Stimulated activated naive CD8-positive, alpha-beta T cell treated with anti-CD3 and anti-CD28 coated beads, Interleukin-15, amount 100 ng/mL, for 72 hours (primary cell): Measurements from ENCODE around the gene GANAB.
"Not testable (repeated sequence)": the region's sequence is repeated elsewhere in the genome, so short reads cannot be mapped to it uniquely, and the experiment has no call there.

Experiments used
- ATAC-seq: fragments of 150-1000 bp; cut with Tn5 transposase; 2 replicates; pipeline ENCODE4 v1.10.0; 2021; ENCODE audit warnings: mild to moderate bottlenecking, moderate library complexity
- DNase-seq, 2 donors: peaks; one replicate each; pipeline ENCODE4 v3.0.0; 2021 to 2022
- H3K27ac Mint-ChIP-seq, 2 donors: one replicate each; pipeline ENCODE4 v1.8.0; 2022; ENCODE audit warnings: mild to moderate bottlenecking in 2 of 2, mixed read lengths in 2 of 2, moderate library complexity in 2 of 2
- H3K27me3 Mint-ChIP-seq: one replicate; pipeline ENCODE4 v1.8.0; 2022; ENCODE audit warnings: mixed read lengths
- H3K4me1 Mint-ChIP-seq: one replicate; pipeline ENCODE4 v1.8.0; 2022; ENCODE audit warnings: mild to moderate bottlenecking, mixed read lengths
- H3K4me3 Mint-ChIP-seq, 2 donors: one replicate each; pipeline ENCODE4 v1.8.0; 2022; ENCODE audit warnings: mild to moderate bottlenecking in 2 of 2, mixed read lengths in 2 of 2, moderate library complexity in 1 of 2
- H3K9me3 Mint-ChIP-seq, 2 donors: one replicate each; pipeline ENCODE4 v1.8.0; 2022; ENCODE audit warnings: mixed read lengths in 2 of 2

The GANAB gene

GRCh38 chr11:62602141-62603071 lies 44.0 kb downstream of the GANAB start:
- ATAC-seq (no peak), DNase-seq (no peak)
- H3K4me1 Mint-ChIP-seq = peaks cover 70% of the 10 kb centered on the region
- no peaks in the 10 kb centered on the region for H3K27me3 Mint-ChIP-seq
- H3K9me3 Mint-ChIP-seq = no peaks in the 10 kb centered on the region
- H3K4me3 Mint-ChIP-seq = peak overlapping the region; percentile 85 to 98
- H3K27ac Mint-ChIP-seq = peak overlapping the region; percentile 72 to 92

GRCh38 chr11:62601372-62602140 lies 44.9 kb downstream of the GANAB start, which contains the start of gene MTA2:
Gene MTA2 (minus strand): TSS chr11:62601865. CDS start chr11:62601450, 415 bp downstream.
- peak within 1 kb of the TSS; percentile 72 to 99 for H3K27ac Mint-ChIP-seq
- no peaks in the 10 kb centered on the region for H3K9me3 Mint-ChIP-seq
- DNase-seq (peak; percentile 100), ATAC-seq (peak; percentile 87)
- H3K4me1 Mint-ChIP-seq = peaks cover 74% of the 10 kb centered on the region
- H3K4me3 Mint-ChIP-seq = peak within 1 kb of the TSS; percentile 85 to 98
- no peaks in the 10 kb centered on the region for H3K27me3 Mint-ChIP-seq

- Mint-ChIP-seq H3K4me1 (peaks cover 70% of the 10 kb centered on the region), H3K27me3 (no peaks in the 10 kb centered on the region), H3K4me3 (peak overlapping the region; percentile 85 to 98), H3K9me3 (no peaks in the 10 kb centered on the region), H3K27ac (peak overlapping the region; percentile 72 to 99)
- DNase-seq = no peak
- ATAC-seq = no peak
Measured at GRCh38 chr11:62601122-62601371, 45.4 kb downstream of the GANAB start.

- peaks cover 65% of the 10 kb centered on the region for H3K4me1 Mint-ChIP-seq
- peak overlapping the region; percentile 85 to 98 for H3K4me3 Mint-ChIP-seq
- no peaks in the 10 kb centered on the region for H3K9me3 Mint-ChIP-seq
- H3K27ac Mint-ChIP-seq = peak overlapping the region; percentile 72 to 99
- DNase-seq (no peak), ATAC-seq (no peak)
- no peaks in the 10 kb centered on the region for H3K27me3 Mint-ChIP-seq
Measured at GRCh38 chr11:62600367-62601121, 45.9 kb downstream of the GANAB start.

- DNase-seq = peak in 1 of 2 donors; percentile 62
- Mint-ChIP-seq H3K9me3 (no peaks in the 10 kb centered on the region), H3K4me1 (peaks cover 63% of the 10 kb centered on the region), H3K27me3 (no peaks in the 10 kb centered on the region), H3K4me3 (peak overlapping the region; percentile 85 to 98), H3K27ac (peak overlapping the region; percentile 72 to 99)
- no peak for ATAC-seq
Measured at GRCh38 chr11:62599901-62600300, 46.5 kb downstream of the GANAB start.

DNA sequence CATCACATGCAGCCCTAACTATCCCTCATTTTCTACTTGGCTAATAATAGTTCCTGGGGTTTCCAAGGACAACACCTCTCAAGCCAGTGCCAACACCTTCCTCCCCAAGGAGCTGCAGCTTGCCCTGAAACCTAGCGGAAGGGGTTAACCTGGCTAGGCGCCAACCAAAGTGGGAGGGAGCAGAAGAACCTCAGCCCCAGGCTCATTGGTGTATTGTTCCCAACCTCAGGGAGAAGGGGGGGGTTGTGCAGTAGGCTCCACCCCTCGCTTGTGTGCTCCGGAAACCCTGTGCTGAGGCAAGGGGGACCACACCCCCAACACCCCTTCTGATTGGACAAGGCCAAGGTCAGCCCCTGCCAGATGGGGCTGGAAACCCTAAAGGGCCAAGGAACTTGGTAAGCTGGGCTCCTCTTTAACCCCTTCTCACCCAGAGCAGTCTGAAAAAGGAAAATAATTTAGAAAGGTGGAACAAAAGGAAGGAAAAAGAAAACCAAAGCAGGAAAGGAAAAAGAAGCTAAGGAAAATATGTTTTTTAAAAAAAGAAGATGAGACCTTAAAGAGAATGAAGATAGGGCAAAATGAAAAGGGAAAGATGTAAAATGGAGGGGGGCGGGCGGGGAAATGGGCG lies 47.2 kb downstream of the GANAB start:
- H3K27me3 Mint-ChIP-seq = no peaks in the 10 kb centered on the region
- peak overlapping the region; percentile 74 to 99 for H3K27ac Mint-ChIP-seq
- peak overlapping the region; percentile 85 to 98 for H3K4me3 Mint-ChIP-seq
- H3K9me3 Mint-ChIP-seq = no peaks in the 10 kb centered on the region
- peaks cover 66% of the 10 kb centered on the region for H3K4me1 Mint-ChIP-seq
- peak; percentile 85 for ATAC-seq
- DNase-seq = peak; percentile 95 to 98

- Mint-ChIP-seq H3K9me3 (no peaks in the 10 kb centered on the region), H3K4me3 (no peak overlapping the region), H3K27ac (no peak overlapping the region)
Measured at GRCh38 chr11:62595124-62595523, 51.3 kb downstream of the GANAB start.

GRCh38 chr11:62593434-62594044 lies 52.9 kb downstream of the GANAB start:
- Mint-ChIP-seq H3K9me3 (no peaks in the 10 kb centered on the region), H3K4me3 (peak overlapping the region; percentile 68 to 81)
- ATAC-seq = peak; percentile 43

More at GRCh38 chr11:62595124-62595523, 51.3 kb downstream of the GANAB start:
- Mint-ChIP-seq H3K27me3 (no peaks in the 10 kb centered on the region), H3K4me1 (peaks cover 76% of the 10 kb centered on the region)
- ATAC-seq (no peak), DNase-seq (no peak)

GRCh38 chr11:62592989-62593421 lies 53.4 kb downstream of the GANAB start:
- H3K4me3 Mint-ChIP-seq = peak overlapping the region; percentile 21 to 93
- no peaks in the 10 kb centered on the region for H3K9me3 Mint-ChIP-seq
- DNase-seq (no peak), ATAC-seq (no peak)
- H3K27ac Mint-ChIP-seq = peak overlapping the region in 1 of 2 donors; percentile 83
- H3K27me3 Mint-ChIP-seq = no peaks in the 10 kb centered on the region
- peaks cover 72% of the 10 kb centered on the region for H3K4me1 Mint-ChIP-seq

More at GRCh38 chr11:62593434-62594044, 52.9 kb downstream of the GANAB start:
- DNase-seq = peak; percentile 71 to 78
- Mint-ChIP-seq H3K27me3 (no peaks in the 10 kb centered on the region), H3K27ac (peak overlapping the region in 1 of 2 donors; percentile 97), H3K4me1 (peaks cover 76% of the 10 kb centered on the region)

DNA sequence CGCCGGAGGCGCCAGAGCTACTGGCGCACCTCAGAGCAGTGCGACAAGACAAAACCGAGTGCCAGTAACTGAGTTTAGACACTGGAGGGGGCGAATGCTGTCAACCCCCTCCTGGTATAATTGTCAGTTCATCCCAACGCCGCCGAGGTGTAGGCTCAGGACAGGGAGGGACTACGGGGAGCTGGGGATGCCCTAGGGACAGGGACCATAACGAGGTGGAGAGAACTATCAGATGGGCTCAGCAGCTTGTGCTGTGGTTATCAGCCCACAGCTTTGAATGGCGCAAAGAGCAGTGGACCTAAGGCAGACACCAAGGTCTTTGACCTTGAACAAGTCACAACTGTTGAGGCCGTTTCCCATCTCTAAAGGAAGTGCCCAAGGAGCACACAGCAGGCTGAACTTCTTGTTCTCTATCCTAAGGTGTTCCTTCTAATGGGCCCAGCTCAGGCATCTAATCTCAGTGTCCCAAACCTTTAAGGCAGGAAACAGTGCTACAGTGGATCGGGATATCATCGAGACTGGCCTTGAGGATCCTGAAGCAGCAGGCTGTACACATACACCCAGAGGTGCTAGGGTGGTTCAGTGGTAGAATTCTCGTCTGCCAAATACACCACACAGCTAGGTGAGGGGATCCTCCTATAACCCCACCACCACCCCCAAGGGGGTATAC lies 54.1 kb downstream of the GANAB start:
- ATAC-seq (no peak), DNase-seq (no peak)
- Mint-ChIP-seq H3K4me1 (peaks cover 66% of the 10 kb centered on the region), H3K27ac (peak overlapping the region; percentile 97 to 99), H3K4me3 (peak overlapping the region; percentile 93 to 96), H3K9me3 (no peaks in the 10 kb centered on the region), H3K27me3 (no peaks in the 10 kb centered on the region)

DNA sequence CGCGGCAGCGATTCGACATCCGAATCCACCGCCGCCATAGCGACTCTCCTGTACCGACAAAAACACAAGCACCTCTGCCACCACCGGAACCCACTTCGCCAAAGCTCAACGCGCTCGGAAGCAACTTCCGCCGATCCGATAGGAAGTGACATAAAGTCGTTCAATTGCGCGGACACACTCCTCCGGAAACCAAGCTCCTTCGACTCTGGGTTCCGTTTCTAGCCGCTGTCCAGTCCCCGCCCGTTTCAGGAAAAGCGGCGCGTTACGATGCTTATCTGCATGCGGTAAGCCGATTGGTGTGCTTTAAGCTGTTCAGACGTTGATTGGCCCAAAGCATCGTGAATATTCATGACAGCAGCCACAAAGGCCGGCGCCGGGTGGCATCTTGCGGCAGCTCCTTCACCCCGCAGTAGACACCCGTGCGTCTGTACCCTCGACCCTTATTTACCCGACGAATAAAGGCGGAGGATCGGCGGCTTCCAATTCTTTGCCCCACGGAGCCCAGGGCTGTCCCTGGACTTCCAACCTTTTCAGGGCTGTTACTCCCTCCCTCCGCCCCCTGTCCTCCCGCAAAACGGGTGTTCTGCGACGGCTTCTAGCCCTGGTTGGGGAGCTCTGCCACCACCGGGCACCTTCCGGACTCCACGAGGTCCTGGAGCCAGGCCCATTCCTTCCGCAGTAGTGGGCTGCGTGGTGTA lies 54.8 kb downstream of the GANAB start, which contains the start of gene TUT1:
TUT1 (minus strand) TSS at position 76 of the 698 bp plus-strand sequence; CDS start at position 38, 38 bp downstream.
- peak; percentile 96 to 98 for DNase-seq
- peak within 1 kb of the TSS; percentile 93 to 96 for H3K4me3 Mint-ChIP-seq
- peaks cover 65% of the 10 kb centered on the region for H3K4me1 Mint-ChIP-seq
- H3K9me3 Mint-ChIP-seq = no peaks in the 10 kb centered on the region
- H3K27me3 Mint-ChIP-seq = no peaks in the 10 kb centered on the region
- peak; percentile 93 for ATAC-seq
- peak within 1 kb of the TSS; percentile 97 to 99 for H3K27ac Mint-ChIP-seq

GRCh38 chr11:62588966-62589637 lies 57.3 kb downstream of the GANAB start:
- H3K4me3 Mint-ChIP-seq = peak overlapping the region in 1 of 2 donors; percentile 46
- DNase-seq = no peak
- H3K9me3 Mint-ChIP-seq = no peaks in the 10 kb centered on the region
- ATAC-seq = no peak
- peak overlapping the region in 1 of 2 donors; percentile 12 for H3K27ac Mint-ChIP-seq
- no peaks in the 10 kb centered on the region for H3K27me3 Mint-ChIP-seq
- peaks cover 54% of the 10 kb centered on the region for H3K4me1 Mint-ChIP-seq

GRCh38 chr11:62585356-62585755 lies 61.1 kb downstream of the GANAB start:
- peak overlapping the region in 1 of 2 donors; percentile 74 for H3K27ac Mint-ChIP-seq
- ATAC-seq, H3K9me3 Mint-ChIP-seq, H3K4me3 Mint-ChIP-seq, H3K27me3 Mint-ChIP-seq, DNase-seq: not testable (repeated sequence)
- H3K4me1 Mint-ChIP-seq = peaks cover 23% of the 10 kb centered on the region
